Heart left ventricle (tissue), 16 donors: ENCODE data around the gene SIAE. TPM values are rescaled to one million over a fixed set of nuclear protein-coding genes. Genes with fewer than 3 reads are reported as not detected.

Source experiments
- ATAC-seq, 4 donors: fragments of 200-7000 bp; cut with Tn5 transposase; one replicate each; pipeline ENCODE4 v1.9.1; 2020 to 2022; ENCODE audit warnings: moderate library complexity in 4 of 4, mild to moderate bottlenecking in 3 of 4, moderate number of reproducible peaks in 1 of 4
- DNase-seq, 5 donors: peaks; one replicate each; pipeline ENCODE4 v3.0.0-alpha.2; 2020
- H3K27ac ChIP-seq, 12 donors: fragments of 200-600 bp; sonication (generic) in 4 of 12; one replicate each; pipeline versions ENCODE4 v1.5.0 to v1.8.0; 2016 to 2022; ENCODE audit warnings: mild to moderate bottlenecking in 2 of 12
- H3K27me3 ChIP-seq, 9 donors: fragments of 200-600 bp; sonication (generic) in 2 of 9; one replicate each; pipeline versions ENCODE4 v1.5.1 to v1.8.0; 2016 to 2022; ENCODE audit warnings: mild to moderate bottlenecking in 3 of 9
- H3K36me3 ChIP-seq, 9 donors: fragments of 200-600 bp; sonication (generic) in 2 of 9; one replicate each; pipeline versions ENCODE4 v1.5.0 to v1.8.0; 2018 to 2022; ENCODE audit warnings: mild to moderate bottlenecking in 2 of 9
- H3K4me1 ChIP-seq, 12 donors: fragments of 200-600 bp; sonication (generic) in 4 of 12; one replicate each; pipeline versions ENCODE4 v1.5.0 to v1.8.0; 2016 to 2022; ENCODE audit warnings: mild to moderate bottlenecking in 3 of 12
- H3K4me3 ChIP-seq, 12 donors: fragments of 200-600 bp; sonication (generic) in 4 of 12; one replicate each; pipeline versions ENCODE4 v1.5.0 to v1.8.0; 2017 to 2022; ENCODE audit warnings: mild to moderate bottlenecking in 9 of 12, moderate library complexity in 4 of 12
- H3K9me3 ChIP-seq, 12 donors: fragments of 200-600 bp; sonication (generic) in 4 of 12; one replicate each; pipeline versions ENCODE4 v1.5.0 to v1.8.0; 2016 to 2022; ENCODE audit warnings: mild to moderate bottlenecking in 1 of 12
- CTCF ChIP-seq, 12 donors: fragments of 200-600 bp; sonication (generic) in 4 of 12; IDR thresholded peaks; one replicate each; pipeline versions ENCODE4 v1.5.0 to v1.8.0; 2018 to 2022; ENCODE audit warnings: antibody characterized with exemption in 12 of 12, mild to moderate bottlenecking in 5 of 12
- POLR2A ChIP-seq, 2 donors: fragments of 450-650 bp; IDR thresholded peaks; one replicate each; pipeline ENCODE4 v1.6.1; 2017; ENCODE audit warnings: antibody characterized with exemption in 2 of 2, mild to moderate bottlenecking in 2 of 2, moderate library complexity in 2 of 2
- WGBS, 4 donors: extraction: QIAGEN DNeasy Blood & Tissue Kit in 2 of 4; methylation state at CpG; one replicate each; pipeline versions ENCODE4 v1.1.5 to v1.1.7; 2013 to 2018; 5-methylcytosine and 5-hydroxymethylcytosine counted together
- intact Hi-C, 10 donors: fragments of 100-400 bp; cut with DNase I; formaldehyde crosslinking; loops; one replicate each; pipeline versions ENCODE4 v1.11.1 to v1.14.2; 2022
- long read RNA-seq, 3 donors: library from polyadenylated mRNA; unstranded; transcript quantifications; one replicate each; pipeline ENCODE4 v2.0.0, GENCODE V29; 2020 to 2021
- polyA plus RNA-seq, 2 donors: library from polyadenylated mRNA; stranded (reverse); fragments of 200-250 nt; gene quantifications; one replicate each; pipeline ENCODE4 v1.2.3, GENCODE V29; 2013
- total RNA-seq, 9 donors: library from RNA; depleted of rRNA in 2 of 9; stranded (reverse); fragments of >200 nt in 2 of 9; fragmentation: NEBNext Ultra II Directional in 3 of 9; extraction: Animal tissue kit (Norgen Biotek cat#: 25700) in 3 of 9; gene quantifications; one replicate each; pipeline versions ENCODE4 v1.1.0 to v1.2.4, GENCODE V29; 2016 to 2023
- donor health status: ischemic (EF 13 %, LVEDD 7.1; RV severe dilation, severe dysfunction).
- donor health status: healthy with polysubstance abuse.
- donor health status: DM: no; HTN: yes; CAD: no.
- donor health status: DM: no; HTN: no; CAD: no.
- donor health status: ischemic (EF 25% LVEDD 6.9; RV normal size, moderate dysfunction).
- donor health status: ischemic (EF 25% LVEDD 5.7; RV mildly dilated, moderate dysfunction).
- donor health status: healthy.
- donor health status: DM: yes; HTN: yes; CAD: no.
- donor health status: ischemic (EF 35%, LVEDD 5.7; RV mildly dilated, moderate dysfunction).
- donor health status: nonischemic (EF 11% LVEDD 7.7; RV severe dilation, severe dysfunction).
- donor health status: DM: yes; HTN: yes; CAD: no.
- donor health status: PGD.
- donor health status: ischemic (EF 29% LVEDD 5.4; RV normal size, mild dysfunction).
- donor health status: nonischemic (EF 23%, LVEDD 6.1; RV moderate dilation, normal function).

Gene SIAE
- total RNA-seq (10 to 100 TPM; 36.7 to 87.8 (median 60.1) TPM), polyA plus RNA-seq (10 to 100 TPM; 24.2 to 43.1 TPM)
- long read RNA-seq, donor 1, full-length matches to known transcripts, result 23 of 42 reads
- long read RNA-seq, donor 1, partial matches to known transcripts, result 11 of 42 reads
- long read RNA-seq, donor 1, other reads (novel, unspliced or antisense), result 8 of 42 reads
- long read RNA-seq, donor 2, full-length matches to known transcripts, result 53 of 82 reads
- long read RNA-seq, donor 2, partial matches to known transcripts, result 26 of 82 reads
- long read RNA-seq, donor 2, other reads (novel, unspliced or antisense), result 3 of 82 reads
- long read RNA-seq, donor 3, full-length matches to known transcripts, result 13 of 24 reads
- long read RNA-seq, donor 3, partial matches to known transcripts, result 9 of 24 reads
- long read RNA-seq, donor 3, other reads (novel, unspliced or antisense), result 2 of 24 reads

- H3K4me1 ChIP-seq, result peaks cover 0 to 45% (median 26%) of the 10 kb centered on the region in 12 donors
- H3K27me3 ChIP-seq, result no peaks in the 10 kb centered on the region
- H3K27ac ChIP-seq, result peak within 1 kb of the TSS; percentile 60 to 93 (median 88)
- TF ChIP-seq POLR2A (IDR thresholded peaks at IDR 0.05), result peak in 1 of 2 donors; percentile 78
- no peak for TF ChIP-seq CTCF (IDR thresholded peaks at IDR 0.05)
- peak within 1 kb of the TSS; percentile 64 to 85 (median 76) for H3K4me3 ChIP-seq
- 0 to 1% (median 1%) methylated on average over 39 to 58 of the region's 58 CpGs for WGBS, 4 donors
- DNase-seq (peak; percentile 94 to 97 (median 96)), ATAC-seq (peak; percentile 99 to 100 (median 99))
- intact Hi-C loops, result loop anchor here in 6 of 10 donors (1.0 to 5.0 kb wide), 6 partner anchors 45 to 124 kb away; partner anchors contain the start of gene ESAM (in 3 of the 6)
- no peaks in the 10 kb centered on the region for H3K9me3 ChIP-seq
- H3K36me3 ChIP-seq, result peaks cover 0 to under 1% (median 0%) of the 10 kb centered on the region in 9 donors
Measured at GRCh38 chr11:124673333-124674167, at the start of gene SIAE, which contains the start of gene SPA17. Gene SIAE (minus strand): TSS chr11:124673739. CDS start chr11:124673708, 31 bp downstream. Gene SPA17 (plus strand): TSS chr11:124673904. CDS start chr11:124675265, 1,361 bp downstream.

GRCh38 chr11:124722176-124722575, 48.6 kb upstream of the SIAE start:
- Histone ChIP-seq H3K36me3 (no peaks in the 10 kb centered on the region), H3K9me3 (no peaks in the 10 kb centered on the region), H3K27ac (no peak overlapping the region), H3K4me3 (no peak overlapping the region), H3K4me1 (peaks cover 6 to 45% (median 26%) of the 10 kb centered on the region in 12 donors), H3K27me3 (peaks cover 0 to 42% (median 22%) of the 10 kb centered on the region in 9 donors)
- WGBS, 4 donors, result 21 to 30% (median 26%) methylated on average over 6 of the region's 6 CpGs
- no peak for DNase-seq
- TF ChIP-seq CTCF (IDR thresholded peaks at IDR 0.05) (no peak), POLR2A (IDR thresholded peaks at IDR 0.05) (no peak)
- no peak for ATAC-seq
- intact Hi-C loops, result no loop called here

GRCh38 chr11:124719534-124719933, 46.0 kb upstream of the SIAE start:
- H3K27me3 ChIP-seq, result peaks cover 0 to 52% (median 22%) of the 10 kb centered on the region in 9 donors
- intact Hi-C loops, result loop anchor here in 4 of 10 donors (2.0 to 5.0 kb wide), 2 partner anchors 42 to 45 kb away; no protein-coding TSS in a partner anchor

More at GRCh38 chr11:124719534-124719933, 46.0 kb upstream of the SIAE start:
- no peak for TF ChIP-seq POLR2A (IDR thresholded peaks at IDR 0.05)
- TF ChIP-seq CTCF (IDR thresholded peaks at IDR 0.05), result no peak
- WGBS, 4 donors, result 39 to 52% (median 43%) methylated on average over 2 of the region's 2 CpGs
- ATAC-seq (no peak), DNase-seq (no peak)
- H3K4me3 ChIP-seq, result no peak overlapping the region
- peaks cover 0 to 34% (median 13%) of the 10 kb centered on the region in 12 donors for H3K4me1 ChIP-seq
- no peaks in the 10 kb centered on the region for H3K36me3 ChIP-seq
- H3K27ac ChIP-seq, result no peak overlapping the region
- no peaks in the 10 kb centered on the region for H3K9me3 ChIP-seq
